Fibroblast of skin of scalp (primary cell): Measurements from ENCODE around the gene GSTP1.
"Not testable (repeated sequence)": the region's sequence is repeated elsewhere in the genome, so short reads cannot be mapped to it uniquely, and the experiment has no call there.

ENCODE experiments used
- DNase-seq: peaks from one replicate; pipeline ENCODE4 v3.0.0-alpha.2; 2013

GSTP1 gene

DNA sequence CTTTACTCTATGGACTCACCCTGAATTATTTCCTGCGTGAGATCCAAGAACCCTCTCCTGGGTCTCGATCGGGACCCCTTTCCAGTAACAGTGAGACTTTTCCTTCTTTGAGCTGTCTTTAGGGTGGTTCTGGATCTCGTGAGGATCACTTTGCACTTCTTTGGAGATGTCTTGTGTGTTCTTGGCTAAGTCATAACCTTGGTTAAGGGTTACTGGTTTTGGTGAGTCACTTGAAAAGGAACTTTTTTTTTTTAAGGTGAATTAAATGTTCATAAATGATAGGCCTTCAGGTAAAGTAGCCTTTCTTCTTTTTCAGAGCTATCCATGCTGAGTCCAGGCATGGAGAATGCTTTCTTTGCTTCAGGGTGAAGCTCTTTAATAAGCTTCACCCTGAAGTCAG, 19.4 kb upstream of the GSTP1 start:
- DNase-seq, result no peak

- DNase-seq, result no peak
These were observed 12.2 kb upstream of the GSTP1 start for GRCh38 chr11:67571443-67571842.

GRCh38 chr11:67572305-67572704, 11.3 kb upstream of the GSTP1 start:
- DNase-seq, result no peak

- DNase-seq, result peak; percentile 46
These were observed 10.7 kb upstream of the GSTP1 start for GRCh38 chr11:67572747-67573419.

- no peak for DNase-seq
These were observed 8.7 kb upstream of the GSTP1 start for GRCh38 chr11:67574938-67575337.

DNA sequence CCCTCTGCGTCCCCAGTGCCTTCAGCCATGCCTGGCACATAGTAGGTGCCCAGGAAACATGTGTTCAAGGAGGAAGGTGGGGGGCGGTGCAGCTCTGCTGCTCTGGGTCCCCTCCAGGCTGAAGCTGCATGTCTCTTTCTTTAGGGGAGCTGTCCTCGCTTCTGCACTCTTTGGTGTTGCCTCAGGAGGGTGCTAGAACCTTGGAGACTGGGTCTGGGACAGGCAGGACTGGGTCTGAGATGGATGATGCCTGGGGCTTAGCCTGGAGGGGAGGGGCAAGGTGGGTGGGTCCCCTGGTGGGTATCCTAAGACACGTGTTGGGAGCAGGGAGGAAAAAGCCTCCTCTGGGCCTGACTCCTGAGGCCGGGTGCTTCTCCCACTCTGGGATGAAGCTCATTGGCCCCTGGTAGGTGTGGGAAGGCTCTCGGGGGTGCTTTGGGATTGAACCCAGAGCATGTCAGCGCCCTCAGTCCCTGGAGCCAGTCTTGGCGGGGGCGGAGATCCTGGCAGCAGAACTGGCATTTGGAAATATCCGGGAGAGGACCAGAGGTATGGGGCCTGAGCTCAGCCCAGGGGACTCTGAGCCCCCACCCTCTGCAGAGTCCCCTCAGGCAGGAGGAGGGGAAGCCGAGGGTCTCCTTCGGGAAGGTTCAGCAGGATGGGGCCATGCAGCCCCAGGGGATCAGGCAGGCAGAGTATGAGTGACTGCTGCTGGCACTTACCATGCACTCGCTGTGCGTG, 6.7 kb upstream of the GSTP1 start:
- no peak for DNase-seq

GRCh38 chr11:67577951-67578350, 5.7 kb upstream of the GSTP1 start:
- no peak for DNase-seq

- no peak for DNase-seq
These were observed 2.1 kb upstream of the GSTP1 start for GRCh38 chr11:67581469-67581868.

DNA sequence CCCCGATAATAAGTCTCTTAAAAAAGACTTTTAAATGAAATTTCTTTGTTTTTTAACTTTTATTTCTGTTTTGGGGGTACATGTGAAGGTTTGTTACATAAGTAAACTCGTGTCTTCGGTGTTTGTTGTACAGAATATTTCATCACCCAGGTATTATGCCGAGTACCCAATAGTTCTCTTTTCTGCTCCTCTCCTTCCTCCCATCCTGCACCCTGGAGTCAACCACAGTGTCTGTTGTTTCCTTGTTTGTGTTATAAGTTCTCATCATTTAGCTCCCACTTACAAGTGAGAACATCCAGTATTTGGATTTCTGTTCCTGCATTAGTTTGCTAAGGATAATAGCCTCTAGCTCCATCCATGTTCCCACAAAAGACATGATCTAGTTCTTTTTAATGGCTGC, 1.6 kb upstream of the GSTP1 start:
- no peak for DNase-seq

DNA sequence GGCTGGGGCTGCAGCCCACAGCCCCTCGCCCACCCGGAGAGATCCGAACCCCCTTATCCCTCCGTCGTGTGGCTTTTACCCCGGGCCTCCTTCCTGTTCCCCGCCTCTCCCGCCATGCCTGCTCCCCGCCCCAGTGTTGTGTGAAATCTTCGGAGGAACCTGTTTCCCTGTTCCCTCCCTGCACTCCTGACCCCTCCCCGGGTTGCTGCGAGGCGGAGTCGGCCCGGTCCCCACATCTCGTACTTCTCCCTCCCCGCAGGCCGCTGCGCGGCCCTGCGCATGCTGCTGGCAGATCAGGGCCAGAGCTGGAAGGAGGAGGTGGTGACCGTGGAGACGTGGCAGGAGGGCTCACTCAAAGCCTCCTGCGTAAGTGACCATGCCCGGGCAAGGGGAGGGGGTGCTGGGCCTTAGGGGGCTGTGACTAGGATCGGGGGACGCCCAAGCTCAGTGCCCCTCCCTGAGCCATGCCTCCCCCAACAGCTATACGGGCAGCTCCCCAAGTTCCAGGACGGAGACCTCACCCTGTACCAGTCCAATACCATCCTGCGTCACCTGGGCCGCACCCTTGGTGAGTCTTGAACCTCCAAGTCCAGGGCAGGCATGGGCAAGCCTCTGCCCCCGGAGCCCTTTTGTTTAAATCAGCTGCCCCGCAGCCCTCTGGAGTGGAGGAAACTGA, 731 bp downstream of the GSTP1 start:
- DNase-seq, result peak; percentile 48

GRCh38 chr11:67584881-67585873, 1.6 kb downstream of the GSTP1 start:
- no peak for DNase-seq

GRCh38 chr11:67585911-67586310, 2.3 kb downstream of the GSTP1 start:
- DNase-seq, result no peak

GRCh38 chr11:67586568-67587250, 3.1 kb downstream of the GSTP1 start:
- no peak for DNase-seq

DNA sequence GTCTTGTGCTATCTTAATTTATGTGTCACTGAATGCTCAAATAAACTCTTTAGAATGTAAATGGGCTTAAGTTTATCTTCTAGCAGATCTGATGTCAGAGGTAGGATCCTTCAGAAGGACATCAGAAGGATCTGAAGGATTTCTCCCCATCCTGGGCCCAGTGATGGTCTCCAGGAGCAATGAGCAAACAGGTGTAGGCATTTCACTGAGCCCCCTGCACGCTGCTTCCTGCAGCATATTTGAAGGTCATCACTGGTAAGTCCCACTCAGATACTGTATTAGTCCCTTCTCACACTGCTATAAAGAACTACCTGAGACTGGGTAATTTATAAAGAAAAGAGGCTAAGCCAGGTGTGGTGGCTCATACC, 4.5 kb downstream of the GSTP1 start:
- no peak for DNase-seq

DNA sequence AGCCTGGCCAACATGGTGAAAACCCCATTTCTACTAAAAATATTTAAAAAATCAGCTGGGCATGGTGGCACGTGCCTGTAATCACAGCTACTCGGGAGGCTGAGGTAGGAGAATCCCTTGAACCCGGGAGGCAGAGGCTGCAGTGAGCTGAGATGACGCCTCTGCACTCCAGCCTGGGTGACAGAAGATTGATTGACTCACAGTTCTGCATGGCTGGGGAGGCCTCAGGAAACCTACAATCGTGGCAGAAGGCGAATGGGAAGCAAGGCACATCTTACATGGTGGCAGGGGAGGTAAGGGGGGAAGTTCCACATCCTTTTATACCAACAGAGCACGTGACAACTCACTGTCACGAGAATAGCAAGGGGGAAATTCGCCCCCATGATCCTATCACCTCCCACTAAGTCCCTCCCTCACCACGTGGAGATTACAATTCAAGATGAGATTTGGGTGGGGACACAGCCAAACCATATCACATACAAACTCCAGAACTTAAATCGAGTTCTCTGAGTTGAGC, 5.3 kb downstream of the GSTP1 start:
- not testable (repeated sequence) for DNase-seq

DNA sequence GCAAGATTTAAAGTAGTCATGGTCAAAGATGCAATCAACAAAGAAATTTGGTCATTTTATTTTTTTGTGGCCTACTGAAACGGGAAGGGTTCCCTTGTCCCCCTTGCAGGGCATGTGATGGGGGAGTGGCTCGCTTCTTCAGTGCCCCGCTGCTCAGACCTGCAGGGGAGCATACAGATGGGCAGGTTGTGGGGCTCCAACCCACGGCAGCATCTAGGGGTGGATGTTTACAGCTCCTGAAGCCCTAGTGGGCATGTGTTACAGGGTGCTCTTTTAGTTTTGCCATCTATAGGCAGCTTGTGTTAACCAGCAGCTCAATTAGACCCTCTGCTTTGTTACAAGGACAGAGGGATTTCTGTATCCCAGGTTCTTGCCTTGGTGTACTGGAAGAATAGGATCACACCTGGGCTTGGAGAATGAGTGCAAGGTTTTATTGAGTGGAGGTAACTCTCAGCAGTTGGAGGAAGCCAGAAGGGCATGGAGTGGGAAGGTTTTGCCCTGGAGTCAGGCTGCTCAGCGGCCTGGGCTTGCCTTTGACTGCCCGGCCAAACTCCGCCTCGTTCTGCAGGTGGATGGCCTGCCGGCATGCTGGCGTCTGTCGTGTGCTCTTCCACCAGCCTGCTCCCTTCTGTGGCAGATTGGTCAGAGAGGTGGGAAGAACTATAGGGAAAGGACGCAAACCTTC, 9.4 kb downstream of the GSTP1 start:
- DNase-seq, result no peak

- DNase-seq, result no peak
These were observed 9.9 kb downstream of the GSTP1 start for GRCh38 chr11:67593565-67593905.

GRCh38 chr11:67594480-67594879, 10.9 kb downstream of the GSTP1 start:
- no peak for DNase-seq

- DNase-seq, result no peak
These were observed 13.2 kb downstream of the GSTP1 start for GRCh38 chr11:67596753-67597300.

DNA sequence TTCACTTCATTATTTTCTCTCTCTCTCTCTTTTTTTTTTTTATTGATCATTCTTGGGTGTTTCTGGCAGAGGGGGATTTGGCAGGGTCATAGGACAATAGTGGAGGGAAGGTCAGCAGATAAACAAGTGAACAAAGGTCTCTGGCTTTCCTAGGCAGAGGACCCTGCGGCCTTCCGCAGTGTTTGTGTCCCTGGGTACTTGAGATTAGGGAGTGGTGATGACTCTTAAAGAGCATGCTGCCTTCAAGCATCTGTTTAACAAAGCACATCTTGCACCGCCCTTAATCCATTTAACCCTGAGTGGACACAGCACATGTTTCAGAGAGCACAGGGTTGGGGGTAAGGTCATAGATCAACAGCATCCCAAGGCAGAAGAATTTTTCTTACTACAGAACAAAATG, 13.8 kb downstream of the GSTP1 start:
- not testable (repeated sequence) for DNase-seq

GRCh38 chr11:67597963-67598362, 14.4 kb downstream of the GSTP1 start:
- DNase-seq, result not testable (repeated sequence)
